Psoas muscle (tissue), 8 donors: ENCODE data around the gene SRCAP. TPM values are rescaled to one million over a fixed set of nuclear protein-coding genes. Genes with fewer than 3 reads are reported as not detected.

Experiments used
- ATAC-seq, 4 donors: fragments of 200-7000 bp; cut with Tn5 transposase; one replicate each; pipeline ENCODE4 v1.9.1; 2020; ENCODE audit warnings: moderate library complexity in 3 of 4, mild to moderate bottlenecking in 2 of 4
- DNase-seq, 2 donors: peaks; one replicate each; pipeline ENCODE4 v3.0.0-alpha.2; 2020
- H3K27ac ChIP-seq: fragments of 200-600 bp; one replicate; pipeline ENCODE4 v1.8.0; 2022
- H3K27me3 ChIP-seq, 3 donors: fragments of 200-600 bp in 1 of 3; one replicate each; pipeline versions ENCODE4 v1.6.1 to v1.8.0; 2013 to 2022; ENCODE audit warnings: low read length in 2 of 3, mild to moderate bottlenecking in 2 of 3, moderate library complexity in 1 of 3; ENCODE audit not compliant: insufficient read depth in 3 of 3
- H3K36me3 ChIP-seq, 2 donors: fragments of 200-600 bp in 1 of 2; one replicate each; pipeline versions ENCODE4 v1.6.1 to v1.8.0; 2013 to 2022; ENCODE audit warnings: low read depth in 1 of 2, mild to moderate bottlenecking in 1 of 2, moderate library complexity in 1 of 2; ENCODE audit not compliant: insufficient read depth in 1 of 2
- H3K4me1 ChIP-seq: fragments of 200-600 bp; one replicate; pipeline ENCODE4 v1.8.0; 2022
- H3K4me3 ChIP-seq: fragments of 200-600 bp; one replicate; pipeline ENCODE4 v1.8.0; 2022; ENCODE audit warnings: mild to moderate bottlenecking
- H3K9me3 ChIP-seq: fragments of 200-600 bp; one replicate; pipeline ENCODE4 v1.8.0; 2022
- WGBS, 3 donors: extraction: QIAGEN DNeasy Blood & Tissue Kit; methylation state at CpG; one replicate each; pipeline versions ENCODE4 v1.1.6 to v1.1.7; 2013; 5-methylcytosine and 5-hydroxymethylcytosine counted together
- intact Hi-C, 2 donors: fragments of 100-400 bp; cut with DNase I; formaldehyde crosslinking; loops; one replicate each; pipeline versions ENCODE4 v1.11.0 to v1.14.2; 2022
- polyA plus RNA-seq, 3 donors: library from polyadenylated mRNA; stranded (reverse); fragments of 200-250 nt; gene quantifications; one replicate each; pipeline ENCODE4 v1.2.3, GENCODE V29; 2013
- total RNA-seq, 4 donors: library from RNA; stranded (reverse); fragmentation: NEBNext Ultra II Directional in 2 of 4; extraction: Animal tissue kit (Norgen Biotek cat#: 25700) in 2 of 4; gene quantifications; one replicate each; pipeline versions ENCODE4 v1.2.1 to v1.2.4, GENCODE V29; 2021 to 2023
- TF ChIP-seq, protein P1 (sequence below): fragments of 200-600 bp; IDR thresholded peaks from one replicate; pipeline ENCODE4 v1.8.0; 2022; ENCODE audit warnings: antibody characterized with exemption
- donor health status: healthy with polysubstance abuse.
- donor health status: DM: no; HTN: no; CAD: no; lungs with moderate emphysema.
- donor health status: Bipolar disorder and iron deficiency.
- donor health status: healthy.
- donor health status: DM: yes; HTN: yes; CAD: no.
- donor health status: DM: no; HTN: no; CAD: no.
- donor health status: DM: no; HTN: no; CAD: no.
- donor health status: DM: yes; HTN: yes; CAD: no.

Gene SRCAP
- total and polyA plus RNA-seq, 7 donors: 4.4 to 50.1 (median 37.8) TPM

DNA sequence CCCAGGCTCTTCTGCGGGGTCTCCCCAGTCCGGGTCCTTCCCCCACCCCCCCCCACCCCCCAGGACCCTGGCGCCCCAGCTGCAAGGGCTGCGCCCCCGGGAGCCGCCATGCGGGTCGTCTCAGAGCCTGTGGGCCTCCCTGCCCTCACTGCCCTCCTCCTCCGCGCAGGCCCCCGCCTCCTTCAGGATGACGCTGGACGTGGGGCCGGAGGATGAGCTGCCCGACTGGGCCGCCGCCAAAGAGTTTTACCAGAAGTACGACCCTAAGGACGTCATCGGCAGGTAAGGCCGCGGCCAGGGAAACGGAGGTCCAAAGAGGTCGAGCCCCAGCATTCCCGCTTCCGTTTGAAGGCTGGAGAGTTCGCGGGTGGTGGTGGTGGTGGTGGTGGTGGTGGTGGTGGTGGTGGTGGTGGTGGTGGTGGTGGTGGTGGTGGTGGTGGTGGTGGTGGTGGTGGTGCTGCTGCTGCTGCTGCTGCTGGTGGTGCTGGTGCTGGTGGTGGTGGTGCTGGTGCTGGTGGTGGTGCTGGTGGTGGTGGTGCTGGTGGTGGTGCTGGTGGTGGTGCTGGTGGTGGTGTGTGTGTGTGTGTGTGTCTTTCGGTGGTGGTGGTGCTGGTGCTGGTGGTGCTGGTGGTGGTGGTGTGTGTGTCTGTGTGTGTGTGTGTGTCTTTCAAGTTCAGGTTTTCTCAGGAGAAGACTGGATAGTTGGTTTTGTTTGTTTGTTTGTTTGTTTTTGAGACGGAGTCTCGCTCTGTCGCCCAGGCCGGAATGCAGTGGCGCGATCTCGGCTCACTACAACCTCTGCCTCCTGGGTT, 49.9 kb downstream of the SRCAP start:
- WGBS, 3 donors: 12 to 16% (median 16%) methylated on average over 34 to 36 of the region's 36 CpGs
- TF ChIP-seq, protein P1, sequence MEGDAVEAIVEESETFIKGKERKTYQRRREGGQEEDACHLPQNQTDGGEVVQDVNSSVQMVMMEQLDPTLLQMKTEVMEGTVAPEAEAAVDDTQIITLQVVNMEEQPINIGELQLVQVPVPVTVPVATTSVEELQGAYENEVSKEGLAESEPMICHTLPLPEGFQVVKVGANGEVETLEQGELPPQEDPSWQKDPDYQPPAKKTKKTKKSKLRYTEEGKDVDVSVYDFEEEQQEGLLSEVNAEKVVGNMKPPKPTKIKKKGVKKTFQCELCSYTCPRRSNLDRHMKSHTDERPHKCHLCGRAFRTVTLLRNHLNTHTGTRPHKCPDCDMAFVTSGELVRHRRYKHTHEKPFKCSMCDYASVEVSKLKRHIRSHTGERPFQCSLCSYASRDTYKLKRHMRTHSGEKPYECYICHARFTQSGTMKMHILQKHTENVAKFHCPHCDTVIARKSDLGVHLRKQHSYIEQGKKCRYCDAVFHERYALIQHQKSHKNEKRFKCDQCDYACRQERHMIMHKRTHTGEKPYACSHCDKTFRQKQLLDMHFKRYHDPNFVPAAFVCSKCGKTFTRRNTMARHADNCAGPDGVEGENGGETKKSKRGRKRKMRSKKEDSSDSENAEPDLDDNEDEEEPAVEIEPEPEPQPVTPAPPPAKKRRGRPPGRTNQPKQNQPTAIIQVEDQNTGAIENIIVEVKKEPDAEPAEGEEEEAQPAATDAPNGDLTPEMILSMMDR: no peak
- intact Hi-C loops: loop anchor here in 1 of 2 donors (5.0 kb wide), 1 partner anchor 37 kb away; no protein-coding TSS in a partner anchor
- H3K27me3 ChIP-seq: no peaks in the 10 kb centered on the region
- H3K36me3 ChIP-seq: peaks cover 0 to 54% of the 10 kb centered on the region in 2 donors
- peak overlapping the region; percentile 78 for H3K4me3 ChIP-seq
- H3K9me3 ChIP-seq: no peaks in the 10 kb centered on the region
- H3K4me1 ChIP-seq: no peaks in the 10 kb centered on the region
- peak overlapping the region; percentile 81 for H3K27ac ChIP-seq
- ATAC-seq: peak; percentile 19 to 47 (median 23)
- peak; percentile 50 to 71 for DNase-seq

DNA sequence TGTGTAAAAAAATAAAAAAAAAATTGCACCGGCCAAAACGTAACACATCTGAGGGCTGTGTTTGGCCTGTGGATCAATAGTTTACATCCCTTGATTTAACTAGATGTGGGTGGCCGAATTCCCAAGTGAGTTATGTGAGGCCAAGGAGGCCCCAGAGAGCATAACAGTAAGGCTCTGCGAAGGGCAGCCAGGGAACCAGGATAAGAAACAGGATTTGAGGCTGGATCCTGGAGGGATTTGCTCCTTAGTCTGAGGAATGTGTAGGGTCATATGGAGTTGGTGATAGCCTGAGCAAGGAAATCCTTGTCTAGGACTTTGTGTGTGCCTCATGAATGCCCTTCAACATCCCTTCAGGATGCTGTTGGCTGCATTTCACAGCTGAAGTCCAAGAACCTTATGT, 51.2 kb downstream of the SRCAP start:
- Histone ChIP-seq H3K27me3 (no peaks in the 10 kb centered on the region), H3K4me3 (no peak overlapping the region), H3K27ac (no peak overlapping the region), H3K36me3 (peaks cover 0 to 54% of the 10 kb centered on the region in 2 donors), H3K4me1 (no peaks in the 10 kb centered on the region), H3K9me3 (no peaks in the 10 kb centered on the region)
- WGBS, 3 donors: 89 to 90% (median 90%) methylated on average over 4 of the region's 4 CpGs
- TF ChIP-seq, protein P1: no peak
- DNase-seq: no peak
- intact Hi-C loops: no loop called here
- ATAC-seq: no peak

DNA sequence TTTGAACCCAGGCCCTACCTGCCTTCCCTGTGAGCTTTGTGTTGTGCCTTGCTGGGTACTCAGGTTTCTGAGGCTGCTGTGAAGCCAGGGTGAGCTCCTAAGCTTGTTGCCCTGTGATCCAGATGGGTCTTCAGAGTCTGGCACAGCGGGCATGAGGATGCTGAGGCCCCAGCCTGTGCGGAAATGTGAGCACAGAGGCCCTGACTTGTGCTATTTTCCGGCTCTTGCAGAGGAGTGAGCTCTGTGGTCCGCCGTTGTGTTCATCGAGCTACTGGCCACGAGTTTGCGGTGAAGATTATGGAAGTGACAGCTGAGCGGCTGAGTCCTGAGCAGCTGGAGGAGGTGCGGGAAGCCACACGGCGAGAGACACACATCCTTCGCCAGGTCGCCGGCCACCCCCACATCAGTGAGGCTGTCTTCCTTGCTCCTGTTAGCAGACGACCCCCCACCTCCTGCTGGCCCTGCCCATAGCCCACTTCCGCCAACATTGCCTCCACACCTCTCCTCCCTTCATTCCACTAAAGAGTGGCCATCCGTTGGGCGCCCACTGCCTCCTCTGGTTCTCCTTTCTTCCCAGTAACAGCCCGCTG, 52.0 kb downstream of the SRCAP start:
- DNase-seq: no peak
- no peaks in the 10 kb centered on the region for H3K9me3 ChIP-seq
- no peak for ATAC-seq
- no peak overlapping the region for H3K27ac ChIP-seq
- no peak overlapping the region for H3K4me3 ChIP-seq
- TF ChIP-seq, protein P1: no peak
- WGBS, 3 donors: 89 to 93% (median 89%) methylated on average over 19 to 20 of the region's 20 CpGs
- intact Hi-C loops: no loop called here
- no peaks in the 10 kb centered on the region for H3K27me3 ChIP-seq
- no peaks in the 10 kb centered on the region for H3K4me1 ChIP-seq
- H3K36me3 ChIP-seq: peaks cover 0 to 54% of the 10 kb centered on the region in 2 donors

DNA sequence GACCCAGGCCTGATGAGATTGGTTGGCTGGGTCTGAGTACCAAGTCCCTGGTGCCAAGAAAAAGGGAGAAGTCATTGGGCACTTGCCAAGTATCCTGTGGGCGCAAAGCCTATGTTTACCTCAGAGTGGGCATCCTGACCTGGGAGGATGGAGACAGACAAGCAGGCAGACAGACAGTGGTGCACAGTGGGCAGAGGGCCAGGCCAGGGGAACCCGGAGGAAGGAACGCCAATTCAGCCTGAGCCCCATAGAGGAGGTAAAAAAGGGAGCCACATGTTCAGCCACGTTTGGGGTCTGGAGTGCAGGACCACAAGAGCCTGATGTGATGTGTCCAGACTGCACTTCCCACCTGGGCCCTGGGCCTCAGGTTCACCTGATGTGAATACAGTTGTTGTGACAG, 54.6 kb downstream of the SRCAP start:
- no peak for DNase-seq
- Histone ChIP-seq H3K27ac (no peak overlapping the region), H3K36me3 (peaks cover 0 to 76% of the 10 kb centered on the region in 2 donors), H3K9me3 (no peaks in the 10 kb centered on the region), H3K27me3 (no peaks in the 10 kb centered on the region), H3K4me1 (no peaks in the 10 kb centered on the region), H3K4me3 (no peak overlapping the region)
- ATAC-seq: no peak
- TF ChIP-seq, protein P1: no peak
- intact Hi-C loops: no loop called here
- 63 to 83% (median 74%) methylated on average over 4 of the region's 4 CpGs for WGBS, 3 donors
